Measurements from ENCODE around the gene ZSCAN5A.

DNA sequence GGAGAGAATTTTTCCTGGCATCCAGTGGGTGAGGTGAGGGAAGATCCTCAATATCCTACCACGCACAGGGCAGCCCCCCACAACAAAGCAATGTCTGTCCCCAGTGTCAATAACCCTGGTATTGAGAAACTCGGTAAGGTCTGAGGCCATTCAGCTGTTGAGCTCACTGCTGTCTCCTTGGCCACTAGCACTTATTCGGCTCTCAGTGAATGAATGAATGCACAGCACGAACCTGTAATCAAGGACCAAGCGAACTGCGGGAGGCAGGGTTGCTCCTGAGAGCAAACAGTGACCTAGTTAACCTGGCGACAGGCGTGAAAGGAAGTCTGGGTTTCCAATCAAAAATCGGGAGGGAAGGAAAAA lies 640 bp downstream of the ZSCAN5A start:
- TF ChIP-seq, protein P1, sequence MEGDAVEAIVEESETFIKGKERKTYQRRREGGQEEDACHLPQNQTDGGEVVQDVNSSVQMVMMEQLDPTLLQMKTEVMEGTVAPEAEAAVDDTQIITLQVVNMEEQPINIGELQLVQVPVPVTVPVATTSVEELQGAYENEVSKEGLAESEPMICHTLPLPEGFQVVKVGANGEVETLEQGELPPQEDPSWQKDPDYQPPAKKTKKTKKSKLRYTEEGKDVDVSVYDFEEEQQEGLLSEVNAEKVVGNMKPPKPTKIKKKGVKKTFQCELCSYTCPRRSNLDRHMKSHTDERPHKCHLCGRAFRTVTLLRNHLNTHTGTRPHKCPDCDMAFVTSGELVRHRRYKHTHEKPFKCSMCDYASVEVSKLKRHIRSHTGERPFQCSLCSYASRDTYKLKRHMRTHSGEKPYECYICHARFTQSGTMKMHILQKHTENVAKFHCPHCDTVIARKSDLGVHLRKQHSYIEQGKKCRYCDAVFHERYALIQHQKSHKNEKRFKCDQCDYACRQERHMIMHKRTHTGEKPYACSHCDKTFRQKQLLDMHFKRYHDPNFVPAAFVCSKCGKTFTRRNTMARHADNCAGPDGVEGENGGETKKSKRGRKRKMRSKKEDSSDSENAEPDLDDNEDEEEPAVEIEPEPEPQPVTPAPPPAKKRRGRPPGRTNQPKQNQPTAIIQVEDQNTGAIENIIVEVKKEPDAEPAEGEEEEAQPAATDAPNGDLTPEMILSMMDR (IDR thresholded peaks at IDR 0.05), result no peak
- TF ChIP-seq ZNF232 (CRISPR knock-in tag; IDR thresholded peaks at IDR 0.05), result no peak
- TF ChIP-seq, protein P2, sequence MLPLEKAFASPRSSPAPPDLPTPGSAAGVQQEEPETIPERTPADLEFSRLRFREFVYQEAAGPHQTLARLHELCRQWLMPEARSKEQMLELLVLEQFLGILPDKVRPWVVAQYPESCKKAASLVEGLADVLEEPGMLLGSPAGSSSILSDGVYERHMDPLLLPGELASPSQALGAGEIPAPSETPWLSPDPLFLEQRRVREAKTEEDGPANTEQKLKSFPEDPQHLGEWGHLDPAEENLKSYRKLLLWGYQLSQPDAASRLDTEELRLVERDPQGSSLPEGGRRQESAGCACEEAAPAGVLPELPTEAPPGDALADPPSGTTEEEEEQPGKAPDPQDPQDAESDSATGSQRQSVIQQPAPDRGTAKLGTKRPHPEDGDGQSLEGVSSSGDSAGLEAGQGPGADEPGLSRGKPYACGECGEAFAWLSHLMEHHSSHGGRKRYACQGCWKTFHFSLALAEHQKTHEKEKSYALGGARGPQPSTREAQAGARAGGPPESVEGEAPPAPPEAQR (CRISPR knock-in tag; IDR thresholded peaks at IDR 0.05), result no peak
- TF ChIP-seq, protein P3, sequence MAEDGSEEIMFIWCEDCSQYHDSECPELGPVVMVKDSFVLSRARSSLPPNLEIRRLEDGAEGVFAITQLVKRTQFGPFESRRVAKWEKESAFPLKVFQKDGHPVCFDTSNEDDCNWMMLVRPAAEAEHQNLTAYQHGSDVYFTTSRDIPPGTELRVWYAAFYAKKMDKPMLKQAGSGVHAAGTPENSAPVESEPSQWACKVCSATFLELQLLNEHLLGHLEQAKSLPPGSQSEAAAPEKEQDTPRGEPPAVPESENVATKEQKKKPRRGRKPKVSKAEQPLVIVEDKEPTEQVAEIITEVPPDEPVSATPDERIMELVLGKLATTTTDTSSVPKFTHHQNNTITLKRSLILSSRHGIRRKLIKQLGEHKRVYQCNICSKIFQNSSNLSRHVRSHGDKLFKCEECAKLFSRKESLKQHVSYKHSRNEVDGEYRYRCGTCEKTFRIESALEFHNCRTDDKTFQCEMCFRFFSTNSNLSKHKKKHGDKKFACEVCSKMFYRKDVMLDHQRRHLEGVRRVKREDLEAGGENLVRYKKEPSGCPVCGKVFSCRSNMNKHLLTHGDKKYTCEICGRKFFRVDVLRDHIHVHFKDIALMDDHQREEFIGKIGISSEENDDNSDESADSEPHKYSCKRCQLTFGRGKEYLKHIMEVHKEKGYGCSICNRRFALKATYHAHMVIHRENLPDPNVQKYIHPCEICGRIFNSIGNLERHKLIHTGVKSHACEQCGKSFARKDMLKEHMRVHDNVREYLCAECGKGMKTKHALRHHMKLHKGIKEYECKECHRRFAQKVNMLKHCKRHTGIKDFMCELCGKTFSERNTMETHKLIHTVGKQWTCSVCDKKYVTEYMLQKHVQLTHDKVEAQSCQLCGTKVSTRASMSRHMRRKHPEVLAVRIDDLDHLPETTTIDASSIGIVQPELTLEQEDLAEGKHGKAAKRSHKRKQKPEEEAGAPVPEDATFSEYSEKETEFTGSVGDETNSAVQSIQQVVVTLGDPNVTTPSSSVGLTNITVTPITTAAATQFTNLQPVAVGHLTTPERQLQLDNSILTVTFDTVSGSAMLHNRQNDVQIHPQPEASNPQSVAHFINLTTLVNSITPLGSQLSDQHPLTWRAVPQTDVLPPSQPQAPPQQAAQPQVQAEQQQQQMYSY (CRISPR knock-in tag; IDR thresholded peaks at IDR 0.05), result no peak
- no peak for TF ChIP-seq FOXK1 (CRISPR knock-in tag; IDR thresholded peaks at IDR 0.05)
- TF ChIP-seq, protein P4, sequence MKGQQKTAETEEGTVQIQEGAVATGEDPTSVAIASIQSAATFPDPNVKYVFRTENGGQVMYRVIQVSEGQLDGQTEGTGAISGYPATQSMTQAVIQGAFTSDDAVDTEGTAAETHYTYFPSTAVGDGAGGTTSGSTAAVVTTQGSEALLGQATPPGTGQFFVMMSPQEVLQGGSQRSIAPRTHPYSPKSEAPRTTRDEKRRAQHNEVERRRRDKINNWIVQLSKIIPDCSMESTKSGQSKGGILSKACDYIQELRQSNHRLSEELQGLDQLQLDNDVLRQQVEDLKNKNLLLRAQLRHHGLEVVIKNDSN (CRISPR knock-in tag; IDR thresholded peaks at IDR 0.05), result no peak

Data from WTC11 (cell line).